GM23338 (cell line): ENCODE measurements around the gene RGL1. TPM values are rescaled to one million over a fixed set of nuclear protein-coding genes. Genes with fewer than 3 reads are reported as not detected.

Experiments used
- ATAC-seq: fragments of 200-7000 bp; cut with Tn5 transposase; 3 replicates; pipeline ENCODE4 v1.9.1; 2020
- DNase-seq: peaks from one replicate; pipeline ENCODE4 v3.0.0-alpha.2; 2015; ENCODE audit warnings: low spot score
- H2AFZ ChIP-seq: fragments of 200-600 bp; sonication (generic); 2 replicates; pipeline ENCODE4 v1.8.0; 2016; ENCODE audit warnings: antibody characterized with exemption, mild to moderate bottlenecking, moderate library complexity
- H3F3A ChIP-seq: fragments of 200-600 bp; sonication (generic); replicated peaks from 2 replicates; pipeline ENCODE4 v1.8.0; 2017; ENCODE audit warnings: antibody characterized with exemption, mixed run types, low read depth
- H3K27ac ChIP-seq: fragments of 200-600 bp; sonication (generic); 2 replicates; pipeline ENCODE4 v1.6.1; 2016; ENCODE audit warnings: low read depth
- H3K27me3 ChIP-seq: fragments of 200-600 bp; sonication (generic); 2 replicates; pipeline ENCODE4 v1.8.0; 2016; ENCODE audit warnings: mild to moderate bottlenecking, mixed run types, moderate library complexity; ENCODE audit not compliant: insufficient read depth
- H3K36me3 ChIP-seq: fragments of 200-600 bp; sonication (generic); 2 replicates; pipeline ENCODE4 v1.8.0; 2016; ENCODE audit warnings: mild to moderate bottlenecking; ENCODE audit not compliant: insufficient read depth
- H3K4me1 ChIP-seq: fragments of 200-600 bp; sonication (generic); 2 replicates; pipeline ENCODE4 v1.8.0; 2016; ENCODE audit warnings: mild to moderate bottlenecking, moderate library complexity; ENCODE audit not compliant: insufficient read depth
- H3K4me2 ChIP-seq: fragments of 200-600 bp; sonication (generic); 2 replicates; pipeline ENCODE4 v1.7.1; 2017; ENCODE audit warnings: mixed run types
- H3K4me3 ChIP-seq: fragments of 200-600 bp; sonication (generic); 2 replicates; pipeline ENCODE4 v1.6.1; 2016; ENCODE audit warnings: mixed run types
- H3K79me2 ChIP-seq: fragments of 200-600 bp; sonication (generic); replicated peaks from 2 replicates; pipeline ENCODE4 v1.8.0; 2017; ENCODE audit warnings: mild to moderate bottlenecking; ENCODE audit not compliant: insufficient read depth
- H3K9me2 ChIP-seq: fragments of 200-600 bp; sonication (generic); 2 replicates; pipeline ENCODE4 v1.8.0; 2017; ENCODE audit not compliant: insufficient read depth
- H4K20me1 ChIP-seq: fragments of 200-600 bp; sonication (generic); replicated peaks from 2 replicates; pipeline ENCODE4 v1.8.0; 2017; ENCODE audit warnings: mild to moderate bottlenecking; ENCODE audit not compliant: insufficient read depth
- H3K27ac Mint-ChIP-seq: 2 replicates; pipeline ENCODE4 v1.8.0; 2020; ENCODE audit warnings: inconsistent platforms, mild to moderate bottlenecking, moderate library complexity, mixed read lengths
- H3K27me3 Mint-ChIP-seq: 3 replicates; pipeline ENCODE4 v1.8.0; 2022; ENCODE audit warnings: low read depth, mild to moderate bottlenecking, moderate library complexity, mixed read lengths, inconsistent platforms; ENCODE audit not compliant: insufficient read depth, poor library complexity
- H3K36me3 Mint-ChIP-seq: 3 replicates; pipeline ENCODE4 v1.8.0; 2021; ENCODE audit warnings: low read depth, mild to moderate bottlenecking, inconsistent platforms, moderate library complexity, mixed read lengths
- H3K4me1 Mint-ChIP-seq: 3 replicates; pipeline ENCODE4 v1.8.0; 2020; ENCODE audit warnings: mild to moderate bottlenecking, inconsistent platforms, mixed read lengths
- H3K4me3 Mint-ChIP-seq: 3 replicates; pipeline ENCODE4 v1.8.0; 2021; ENCODE audit warnings: moderate library complexity, mild to moderate bottlenecking, inconsistent platforms, mixed read lengths
- H3K9me3 Mint-ChIP-seq: 3 replicates; pipeline ENCODE4 v1.8.0; 2020; ENCODE audit warnings: moderate library complexity, mild to moderate bottlenecking, inconsistent platforms, mixed read lengths
- CREB1 ChIP-seq: fragments of 250-450 bp; sonication (Bioruptor Pico); IDR thresholded peaks from 2 replicates; pipeline ENCODE4 v1.5.0; 2020; ENCODE audit warnings: low read depth, mild to moderate bottlenecking, moderate library complexity
- CTCF ChIP-seq, 2 experiments: fragments of 200-600 bp in 1 of 2; sonication (generic) in 1 of 2; conservative IDR thresholded peaks; 2 replicates each; pipeline versions ENCODE4 v1.5.1 to v1.6.1; 2016 to 2017; ENCODE audit warnings: antibody characterized with exemption in 2 of 2, low read depth in 2 of 2, mild to moderate bottlenecking in 2 of 2, moderate library complexity in 1 of 2
- ETS1 ChIP-seq: IDR thresholded peaks from 2 replicates; pipeline ENCODE4 v1.6.1; 2016; ENCODE audit warnings: antibody characterized with exemption
- EZH2 ChIP-seq: fragments of 200-600 bp; sonication (generic); IDR thresholded peaks from one replicate; pipeline ENCODE4 v1.8.0; 2017; ENCODE audit warnings: antibody characterized with exemption, mild to moderate bottlenecking, low read depth; ENCODE audit not compliant: unreplicated experiment
- EZH2phosphoT487 ChIP-seq: fragments of 200-600 bp; sonication (generic); IDR thresholded peaks from one replicate; pipeline ENCODE4 v1.8.1; 2018; ENCODE audit warnings: antibody characterized with exemption; ENCODE audit not compliant: unreplicated experiment
- JUNB ChIP-seq: IDR thresholded peaks from one replicate; pipeline ENCODE4 v1.6.1; 2016; ENCODE audit warnings: antibody characterized with exemption; ENCODE audit not compliant: unreplicated experiment
- NANOG ChIP-seq: IDR thresholded peaks from 2 replicates; pipeline ENCODE4 v1.6.1; 2016; ENCODE audit warnings: antibody characterized with exemption, borderline replicate concordance
- POLR2AphosphoS5 ChIP-seq: IDR thresholded peaks from 2 replicates; pipeline ENCODE4 v1.6.1; 2016; ENCODE audit warnings: antibody characterized with exemption, low read depth
- REST ChIP-seq: IDR thresholded peaks from one replicate; pipeline ENCODE4 v1.6.1; 2018; ENCODE audit warnings: antibody characterized with exemption; ENCODE audit not compliant: unreplicated experiment
- STAT1 ChIP-seq: IDR thresholded peaks from one replicate; pipeline ENCODE4 v1.6.1; 2016; ENCODE audit warnings: antibody characterized with exemption; ENCODE audit not compliant: unreplicated experiment
- ZNF114 ChIP-seq: fragments of 250-450 bp; sonication (Bioruptor Pico); IDR thresholded peaks from 2 replicates; pipeline ENCODE4 v1.5.0; 2020; ENCODE audit warnings: mild to moderate bottlenecking, moderate library complexity
- ZNF331 ChIP-seq: fragments of 250-450 bp; sonication (Bioruptor Pico); IDR thresholded peaks from 2 replicates; pipeline ENCODE4 v1.5.0; 2020; ENCODE audit warnings: low read depth, mild to moderate bottlenecking, moderate library complexity
- ZNF462 ChIP-seq: fragments of 250-450 bp; sonication (Bioruptor Pico); IDR thresholded peaks from 2 replicates; pipeline ENCODE4 v1.5.0; 2020; ENCODE audit warnings: mild to moderate bottlenecking, moderate library complexity
- polyA plus RNA-seq: library from polyadenylated mRNA; unstranded; fragments of >200 nt; fragmentation: Nextera tagmentation; extraction: Ambion mirVana; gene quantifications from 2 replicates; pipeline ENCODE4 v1.2.1, GENCODE V29; 2016
- total RNA-seq: library from RNA; depleted of rRNA; stranded (reverse); fragments of >200 nt; shearing (Covaris generic); gene quantifications from 2 replicates; pipeline ENCODE4 v1.2.3, GENCODE V29; 2014

The RGL1 gene
- total and polyA plus RNA-seq, 2 experiments from 2014 or later = 0.91 to 2.6 TPM

GRCh38 chr1:183777328-183777727 lies 27.6 kb upstream of the RGL1 start:
- peaks cover 13% of the 10 kb centered on the region; the same call in 2 of the 3 replicates for H3K36me3 Mint-ChIP-seq
- no peak for ATAC-seq

More at GRCh38 chr1:183777328-183777727, 27.6 kb upstream of the RGL1 start:
- Histone ChIP-seq H3K4me3 (no peak overlapping the region), H2AFZ (no peak overlapping the region), H3K27me3 (no peaks in the 10 kb centered on the region), H3F3A (no peaks in the 10 kb centered on the region), H4K20me1 (no peaks in the 10 kb centered on the region), H3K9me2 (0 out of 2 replicates have a peak, but pooled peaks cover 6% of the 10 kb centered on the region), H3K4me2 (no peak overlapping the region), H3K36me3 (peaks cover 17% of the 10 kb centered on the region), H3K4me1 (no peaks in the 10 kb centered on the region), H3K27ac (no peak overlapping the region), H3K79me2 (no peaks in the 10 kb centered on the region)
- Mint-ChIP-seq H3K27ac (no peak overlapping the region), H3K27me3 (no peaks in the 10 kb centered on the region), H3K4me3 (no peak overlapping the region), H3K4me1 (peaks cover 3% of the 10 kb centered on the region; the same call in 1 of the 3 replicates), H3K9me3 (peaks cover 23% of the 10 kb centered on the region)
- no peak for DNase-seq
- TF ChIP-seq ZNF114 (CRISPR knock-in tag) (no peak), ZNF462 (CRISPR knock-in tag) (no peak), NANOG (no peak), POLR2AphosphoS5 (no peak), EZH2 (no peak), REST (no peak), ETS1 (no peak), ZNF331 (no peak), EZH2phosphoT487 (no peak), CTCF (conservative IDR thresholded peaks at IDR 0.05; ENCODE audit: low read depth in 2 of 2) (no peak), STAT1 (no peak), CREB1 (no peak), JUNB (no peak)
